ENCODE results near the gene DYNLRB1. TPM values are rescaled to one million over a fixed set of nuclear protein-coding genes. Genes with fewer than 3 reads are reported as not detected.

Gene DYNLRB1
- total RNA-seq, 5 donors from 2014 or later (not counting 1 experiment from before 2014, with no cell fraction given), result 49.6 to 83.6 (median 73.8) TPM

DNA sequence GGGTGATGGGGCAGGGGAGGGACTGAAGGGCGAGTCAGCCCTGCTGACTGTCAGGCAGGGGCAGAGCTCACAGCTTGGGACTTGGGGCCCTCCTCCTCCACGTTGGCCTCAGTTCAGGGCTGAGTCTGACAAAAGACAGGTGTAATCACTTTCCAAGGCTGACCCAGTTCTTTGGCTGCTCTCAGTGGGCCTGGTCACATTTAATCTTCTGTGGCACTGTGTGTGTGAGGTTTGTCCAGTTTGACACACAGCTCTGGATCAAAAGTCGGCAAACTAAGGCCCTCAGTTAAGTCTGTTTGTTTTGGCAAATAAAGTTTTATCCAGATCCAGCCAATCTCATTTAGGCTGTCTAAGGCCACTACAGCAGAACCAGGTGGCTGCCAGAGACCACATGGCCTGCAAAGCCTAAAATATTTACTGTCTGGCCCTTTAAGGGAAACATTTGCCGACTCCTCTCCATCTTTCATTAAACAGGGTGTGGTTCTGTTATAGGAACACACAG is 37.2 kb downstream of the DYNLRB1 start:
- H3K4me3 ChIP-seq (ENCODE audit: control insufficient read depth in 1 of 2, extremely low read depth in 1 of 2, low read length in 1 of 2), result no peak overlapping the region
- no peak overlapping the region for H3K4me3 Mint-ChIP-seq
- no peaks in the 10 kb centered on the region for H3K27me3 Mint-ChIP-seq
- no peaks in the 10 kb centered on the region for H3K36me3 ChIP-seq (ENCODE audit: control insufficient read depth in 2 of 2, extremely low read depth in 1 of 2, insufficient read depth in 1 of 2, low read length in 1 of 2)
- H3K27me3 ChIP-seq (replicated peaks in 1 of 2; ENCODE audit: control insufficient read depth in 2 of 2, extremely low read depth in 1 of 2, insufficient read depth in 2 of 2, low read length in 1 of 2), result no peaks in the 10 kb centered on the region
- DNase-seq, result no peak
- H3K27ac ChIP-seq (ENCODE audit: low read length), result no peak overlapping the region
- no peaks in the 10 kb centered on the region for H3K36me3 Mint-ChIP-seq
- peaks cover 9 to 16% (median 15%) of the 10 kb centered on the region in 3 donors for H3K4me1 Mint-ChIP-seq
- WGBS (ENCODE audit: insufficient coverage), result 74% methylated on average over 2 of the region's 4 CpGs
- H3K9me3 ChIP-seq, result no peaks in the 10 kb centered on the region
- no peaks in the 10 kb centered on the region for H3K9me3 Mint-ChIP-seq
- H3K27ac Mint-ChIP-seq, result no peak overlapping the region
- ChIA-PET CTCF (no interaction called here), POLR2A (no interaction called here)
- ATAC-seq (replicated peaks in 1 of 4), result no peak
- peaks cover 2 to 9% of the 10 kb centered on the region in 2 experiments for H3K4me1 ChIP-seq (ENCODE audit: control insufficient read depth in 1 of 2, extremely low read depth in 1 of 2, insufficient read depth in 2 of 2, low read length in 2 of 2)

DNA sequence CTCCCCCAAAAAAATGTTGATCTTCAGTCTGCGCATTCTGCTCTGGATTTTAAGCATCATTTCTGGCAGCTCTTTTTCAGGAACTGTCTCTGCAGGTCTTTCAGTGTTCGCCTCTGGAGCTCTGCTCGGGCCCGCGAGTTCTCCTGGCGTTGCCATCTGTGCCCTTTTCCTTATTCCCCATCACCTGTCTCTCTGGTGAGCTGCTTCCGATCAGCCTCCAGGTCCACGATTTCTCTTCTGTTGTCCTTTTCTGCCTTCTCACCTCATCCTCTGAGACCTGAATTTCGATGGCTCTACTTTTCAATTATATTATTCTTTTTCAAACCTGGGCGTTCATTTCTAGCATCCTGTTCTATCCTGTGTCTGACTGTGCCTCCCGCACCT is 41.7 kb downstream of the DYNLRB1 start:
- H3K9me3 Mint-ChIP-seq, result no peaks in the 10 kb centered on the region

DNA sequence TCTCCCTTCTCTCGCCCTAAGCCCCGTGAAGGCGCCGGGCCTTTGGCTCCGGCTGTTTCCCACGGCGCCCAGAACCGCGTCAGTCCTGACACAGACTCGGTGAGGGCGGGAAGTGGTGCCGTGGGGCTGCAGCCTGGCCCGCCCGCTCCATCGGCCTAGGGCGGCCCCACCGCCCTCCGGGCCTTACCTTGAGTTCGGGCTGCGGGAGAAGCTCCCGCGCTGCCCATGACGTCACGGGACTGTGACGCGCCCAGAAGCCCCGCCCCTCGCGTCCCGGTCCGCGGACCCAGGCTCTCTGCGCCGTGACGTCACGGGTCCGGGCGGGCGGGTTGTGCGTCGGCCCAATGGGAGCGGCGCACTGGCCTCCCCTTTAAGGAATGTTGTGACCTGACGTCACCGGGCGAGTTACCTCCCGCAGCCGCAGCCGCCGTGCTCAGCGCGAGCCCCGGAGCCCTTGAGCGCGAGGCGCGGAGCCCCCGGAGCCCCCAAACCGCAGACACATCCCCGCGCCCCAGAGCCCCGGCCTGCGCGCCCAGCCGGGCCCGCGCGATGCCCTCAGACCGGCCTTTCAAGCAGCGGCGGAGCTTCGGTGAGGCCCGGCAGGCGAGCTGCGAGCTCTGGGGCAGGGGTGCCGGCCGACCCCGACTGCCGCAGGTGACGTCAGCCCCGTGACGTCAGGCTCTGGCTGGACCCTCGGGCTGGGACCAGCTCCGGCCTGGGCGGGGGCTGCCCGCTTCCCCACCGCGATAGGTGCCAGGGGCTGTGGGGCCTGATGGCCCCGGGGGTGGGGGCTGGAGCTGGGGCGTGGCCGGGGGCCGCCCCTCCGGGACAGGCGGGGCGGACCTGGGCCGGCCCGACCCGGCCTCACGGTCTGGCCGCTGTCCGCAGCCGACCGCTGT is 42.3 kb downstream of the DYNLRB1 start, which contains the start of gene MAP1LC3A:
Gene MAP1LC3A (plus strand): TSS at position 399 of the 899 bp plus-strand sequence. CDS start 151 bp downstream, at position 550.
- ChIA-PET POLR2A (interaction anchor here in 1 of 2 donors (1.0 kb wide), 2 partner anchors 42 to 149 kb away, joined by 3 to 7 read pairs; no protein-coding TSS in a partner anchor), CTCF (no interaction called here)
- H3K4me1 Mint-ChIP-seq, result peaks cover 12 to 16% (median 15%) of the 10 kb centered on the region in 3 donors
- Histone ChIP-seq H3K4me1 (ENCODE audit: control insufficient read depth in 1 of 2, extremely low read depth in 1 of 2, insufficient read depth in 2 of 2, low read length in 2 of 2) (peaks cover 2 to 9% of the 10 kb centered on the region in 2 experiments), H3K9me3 (no peaks in the 10 kb centered on the region), H3K4me3 (ENCODE audit: control insufficient read depth in 1 of 2, extremely low read depth in 1 of 2, low read length in 1 of 2) (peak within 1 kb of the TSS; percentile 67 to 84), H3K27me3 (replicated peaks in 1 of 2; ENCODE audit: control insufficient read depth in 2 of 2, extremely low read depth in 1 of 2, insufficient read depth in 2 of 2, low read length in 1 of 2) (no peaks in the 10 kb centered on the region), H3K36me3 (ENCODE audit: control insufficient read depth in 2 of 2, extremely low read depth in 1 of 2, insufficient read depth in 1 of 2, low read length in 1 of 2) (no peaks in the 10 kb centered on the region), H3K27ac (ENCODE audit: low read length) (peak within 1 kb of the TSS; percentile 98)
- H3K4me3 Mint-ChIP-seq, result peak within 1 kb of the TSS; percentile 74 to 90 (median 87)
- peak; percentile 76 to 88 (median 81) for ATAC-seq (replicated peaks in 1 of 4)
- H3K36me3 Mint-ChIP-seq, result no peaks in the 10 kb centered on the region
- H3K27ac Mint-ChIP-seq, result peak within 1 kb of the TSS; percentile 65 to 85
- H3K27me3 Mint-ChIP-seq, result no peaks in the 10 kb centered on the region
- DNase-seq, result peak; percentile 69 to 98 (median 93)
- no peaks in the 10 kb centered on the region for H3K9me3 Mint-ChIP-seq
- WGBS (ENCODE audit: insufficient coverage), result 14% methylated on average over 96 of the region's 103 CpGs

More for the DNA sequence above, 41.7 kb downstream of the DYNLRB1 start:
- Mint-ChIP-seq H3K27ac (peak overlapping the region; percentile 39 to 72), H3K4me1 (peaks cover 12 to 16% (median 15%) of the 10 kb centered on the region in 3 donors), H3K27me3 (no peaks in the 10 kb centered on the region), H3K4me3 (peak overlapping the region; percentile 73 to 90 (median 87)), H3K36me3 (no peaks in the 10 kb centered on the region)
- ATAC-seq (replicated peaks in 1 of 4) (no peak), DNase-seq (no peak)
- Histone ChIP-seq H3K9me3 (no peaks in the 10 kb centered on the region), H3K4me1 (ENCODE audit: control insufficient read depth in 1 of 2, extremely low read depth in 1 of 2, insufficient read depth in 2 of 2, low read length in 2 of 2) (peaks cover 2 to 9% of the 10 kb centered on the region in 2 experiments), H3K27ac (ENCODE audit: low read length) (peak overlapping the region; percentile 98), H3K36me3 (ENCODE audit: control insufficient read depth in 2 of 2, extremely low read depth in 1 of 2, insufficient read depth in 1 of 2, low read length in 1 of 2) (no peaks in the 10 kb centered on the region), H3K4me3 (ENCODE audit: control insufficient read depth in 1 of 2, extremely low read depth in 1 of 2, low read length in 1 of 2) (peak overlapping the region; percentile 67 to 84), H3K27me3 (replicated peaks in 1 of 2; ENCODE audit: control insufficient read depth in 2 of 2, extremely low read depth in 1 of 2, insufficient read depth in 2 of 2, low read length in 1 of 2) (no peaks in the 10 kb centered on the region)
- WGBS (ENCODE audit: insufficient coverage), result 34% methylated on average over 9 of the region's 11 CpGs
- POLR2A ChIA-PET, result interaction anchor here in 1 of 2 donors (1.0 kb wide), 2 partner anchors 41 to 150 kb away, joined by 3 to 7 read pairs; no protein-coding TSS in a partner anchor
- CTCF ChIA-PET, result interaction anchor here in 1 of 2 donors (0.9 kb wide), 1 partner anchor 45 kb away, joined by 3 read pairs; no protein-coding TSS in a partner anchor

DNA sequence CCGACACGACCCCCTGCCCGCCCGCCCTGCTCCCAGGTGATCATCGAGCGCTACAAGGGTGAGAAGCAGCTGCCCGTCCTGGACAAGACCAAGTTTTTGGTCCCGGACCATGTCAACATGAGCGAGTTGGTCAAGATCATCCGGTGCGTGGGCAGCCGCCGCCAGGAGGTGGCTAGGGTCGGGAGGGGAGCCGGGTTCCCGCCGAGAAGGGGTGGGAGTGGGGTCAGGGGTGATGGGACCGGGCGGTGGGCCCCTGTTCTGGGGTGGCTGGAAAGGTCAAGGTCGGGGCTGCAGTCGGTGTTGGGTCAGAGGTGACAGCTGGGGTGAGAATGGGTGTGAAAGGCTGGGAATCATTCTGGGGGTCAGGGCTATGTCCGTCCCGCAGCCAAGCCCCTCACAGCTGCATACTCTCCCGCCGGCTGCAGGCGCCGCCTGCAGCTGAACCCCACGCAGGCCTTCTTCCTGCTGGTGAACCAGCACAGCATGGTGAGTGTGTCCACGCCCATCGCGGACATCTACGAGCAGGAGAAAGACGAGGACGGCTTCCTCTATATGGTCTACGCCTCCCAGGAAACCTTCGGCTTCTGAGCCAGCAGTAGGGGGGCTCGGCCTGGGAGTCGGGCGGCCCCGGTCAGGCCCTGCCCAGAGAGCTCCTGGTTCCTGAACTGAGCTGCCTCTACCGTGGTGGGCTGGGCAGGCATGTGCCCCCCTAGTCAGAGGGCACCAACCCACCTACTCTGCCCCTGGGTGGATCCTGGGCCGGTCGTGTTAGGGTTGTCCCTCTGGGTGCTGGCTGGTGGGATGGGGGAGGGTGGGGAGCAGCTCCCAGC is 43.3 kb downstream of the DYNLRB1 start:
- Mint-ChIP-seq H3K4me3 (peak overlapping the region; percentile 67 to 77 (median 74)), H3K27ac (peak overlapping the region; percentile 65 to 85), H3K27me3 (no peaks in the 10 kb centered on the region), H3K4me1 (peaks cover 12 to 16% (median 15%) of the 10 kb centered on the region in 3 donors), H3K36me3 (no peaks in the 10 kb centered on the region), H3K9me3 (no peaks in the 10 kb centered on the region)
- Histone ChIP-seq H3K4me1 (ENCODE audit: control insufficient read depth in 1 of 2, extremely low read depth in 1 of 2, insufficient read depth in 2 of 2, low read length in 2 of 2) (peaks cover 2 to 9% of the 10 kb centered on the region in 2 experiments), H3K36me3 (ENCODE audit: control insufficient read depth in 2 of 2, extremely low read depth in 1 of 2, insufficient read depth in 1 of 2, low read length in 1 of 2) (no peaks in the 10 kb centered on the region), H3K27me3 (replicated peaks in 1 of 2; ENCODE audit: control insufficient read depth in 2 of 2, extremely low read depth in 1 of 2, insufficient read depth in 2 of 2, low read length in 1 of 2) (no peaks in the 10 kb centered on the region), H3K9me3 (no peaks in the 10 kb centered on the region), H3K27ac (ENCODE audit: low read length) (no peak overlapping the region), H3K4me3 (ENCODE audit: control insufficient read depth in 1 of 2, extremely low read depth in 1 of 2, low read length in 1 of 2) (no peak overlapping the region)
- POLR2A ChIA-PET, result no interaction called here
- WGBS (ENCODE audit: insufficient coverage), result 90% methylated on average over 34 of the region's 43 CpGs
- CTCF ChIA-PET, result no interaction called here
- ATAC-seq (replicated peaks in 1 of 4) (no peak), DNase-seq (peak in 7 of 35 experiments; percentile 4 to 44 (median 12))

DNA sequence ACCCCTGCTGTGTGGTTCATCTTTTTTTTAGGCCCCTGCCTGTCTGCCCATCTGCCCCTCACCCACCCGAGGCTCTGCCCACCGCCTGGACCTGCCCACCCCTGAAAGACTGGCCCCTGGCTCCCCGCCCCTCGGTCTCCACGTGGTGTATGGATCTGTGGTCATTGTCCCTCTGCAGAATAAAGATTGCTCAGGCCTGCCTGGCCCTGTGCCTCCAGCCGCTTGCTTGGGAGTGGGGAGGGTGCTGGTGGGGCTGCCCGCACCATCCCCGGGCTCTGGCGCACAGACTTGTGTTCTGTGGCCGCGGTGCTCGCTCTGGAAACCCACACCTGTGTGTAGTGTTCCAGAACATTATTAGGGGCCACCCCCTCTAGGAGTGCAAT is 43.9 kb downstream of the DYNLRB1 start:
- 95% methylated on average over 3 of the region's 12 CpGs for WGBS (ENCODE audit: insufficient coverage)
- H3K27ac Mint-ChIP-seq, result peak overlapping the region; percentile 46 to 73
- H3K27ac ChIP-seq (ENCODE audit: low read length), result no peak overlapping the region
- CTCF ChIA-PET, result no interaction called here
- H3K36me3 ChIP-seq (ENCODE audit: control insufficient read depth in 2 of 2, extremely low read depth in 1 of 2, insufficient read depth in 1 of 2, low read length in 1 of 2), result no peaks in the 10 kb centered on the region
- H3K27me3 Mint-ChIP-seq, result no peaks in the 10 kb centered on the region
- ATAC-seq (replicated peaks in 1 of 4), result no peak
- no peaks in the 10 kb centered on the region for H3K9me3 ChIP-seq
- peaks cover 2 to 9% of the 10 kb centered on the region in 2 experiments for H3K4me1 ChIP-seq (ENCODE audit: control insufficient read depth in 1 of 2, extremely low read depth in 1 of 2, insufficient read depth in 2 of 2, low read length in 2 of 2)
- H3K9me3 Mint-ChIP-seq, result no peaks in the 10 kb centered on the region
- no peaks in the 10 kb centered on the region for H3K36me3 Mint-ChIP-seq
- peak in 1 of 35 experiments; percentile 7 for DNase-seq
- peaks cover 12 to 16% (median 15%) of the 10 kb centered on the region in 3 donors for H3K4me1 Mint-ChIP-seq
- POLR2A ChIA-PET, result no interaction called here
- H3K27me3 ChIP-seq (replicated peaks in 1 of 2; ENCODE audit: control insufficient read depth in 2 of 2, extremely low read depth in 1 of 2, insufficient read depth in 2 of 2, low read length in 1 of 2), result no peaks in the 10 kb centered on the region
- peak overlapping the region; percentile 59 to 68 (median 67) for H3K4me3 Mint-ChIP-seq
- H3K4me3 ChIP-seq (ENCODE audit: control insufficient read depth in 1 of 2, extremely low read depth in 1 of 2, low read length in 1 of 2), result no peak overlapping the region

DNA sequence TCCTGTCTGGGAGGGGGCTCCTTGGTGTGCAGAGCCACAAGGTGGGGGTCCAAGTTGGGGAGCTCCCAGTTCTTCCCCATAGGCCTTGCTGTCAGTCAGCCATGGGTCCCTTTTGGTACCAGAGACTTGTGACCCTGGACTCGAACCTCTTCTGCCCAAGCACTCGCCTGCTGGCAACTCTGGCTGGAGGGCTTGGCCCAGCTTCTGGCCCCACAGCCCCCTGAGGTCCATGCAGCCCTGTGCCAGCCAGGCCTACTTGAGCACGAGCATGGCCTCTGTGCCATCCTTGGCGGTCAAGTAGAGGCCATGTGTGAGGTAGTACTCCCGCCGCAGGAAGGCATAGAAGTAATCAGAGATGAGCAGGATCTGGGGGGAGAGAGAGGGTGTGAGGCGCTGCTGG is 44.4 kb downstream of the DYNLRB1 start:
- H3K4me1 Mint-ChIP-seq, result peaks cover 12 to 16% (median 15%) of the 10 kb centered on the region in 3 donors
- peak in 1 of 35 experiments; percentile 27 for DNase-seq
- no peaks in the 10 kb centered on the region for H3K27me3 Mint-ChIP-seq
- peak overlapping the region in 1 of 2 donors; percentile 73 for H3K27ac Mint-ChIP-seq
- no peak overlapping the region for H3K4me3 ChIP-seq (ENCODE audit: control insufficient read depth in 1 of 2, extremely low read depth in 1 of 2, low read length in 1 of 2)
- POLR2A ChIA-PET, result no interaction called here
- H3K36me3 ChIP-seq (ENCODE audit: control insufficient read depth in 2 of 2, extremely low read depth in 1 of 2, insufficient read depth in 1 of 2, low read length in 1 of 2), result no peaks in the 10 kb centered on the region
- H3K9me3 ChIP-seq, result no peaks in the 10 kb centered on the region
- no peaks in the 10 kb centered on the region for H3K9me3 Mint-ChIP-seq
- H3K4me3 Mint-ChIP-seq, result peak overlapping the region in 1 of 3 donors; percentile 67
- CTCF ChIA-PET, result no interaction called here
- H3K4me1 ChIP-seq (ENCODE audit: control insufficient read depth in 1 of 2, extremely low read depth in 1 of 2, insufficient read depth in 2 of 2, low read length in 2 of 2), result peaks cover 2 to 9% of the 10 kb centered on the region in 2 experiments
- 91% methylated on average over 7 of the region's 7 CpGs for WGBS (ENCODE audit: insufficient coverage)
- peak overlapping the region; percentile 12 for H3K27ac ChIP-seq (ENCODE audit: low read length)
- ATAC-seq (replicated peaks in 1 of 4), result no peak
- no peaks in the 10 kb centered on the region for H3K36me3 Mint-ChIP-seq
- no peaks in the 10 kb centered on the region for H3K27me3 ChIP-seq (replicated peaks in 1 of 2; ENCODE audit: control insufficient read depth in 2 of 2, extremely low read depth in 1 of 2, insufficient read depth in 2 of 2, low read length in 1 of 2)
